Measurements from ENCODE around the gene ARHGAP24.

Gene ARHGAP24

DNA sequence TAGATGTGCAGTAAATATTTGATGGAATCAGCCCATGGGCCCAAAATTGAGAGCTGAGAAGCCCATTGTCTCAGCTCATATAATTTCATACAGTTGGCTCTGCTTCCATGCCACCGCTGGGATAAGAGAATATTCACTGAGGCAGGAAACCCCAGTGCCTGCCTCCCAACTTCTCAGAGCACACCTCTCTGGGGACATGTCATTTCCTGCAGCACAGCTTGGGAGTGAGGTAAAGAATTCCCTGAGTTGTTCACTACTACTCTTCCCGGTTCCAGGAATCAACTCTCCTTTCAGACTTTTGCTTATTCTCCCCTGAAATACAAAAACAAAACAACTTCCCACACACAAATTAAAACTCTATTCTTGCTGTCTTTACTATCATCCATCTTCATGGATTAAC, 495.6 kb downstream of the ARHGAP24 start:
- H3K23ac ChIP-seq (ENCODE audit: low read length): no peak overlapping the region
- no peak overlapping the region for H4K8ac ChIP-seq (ENCODE audit: low read depth, low read length)
- no peak overlapping the region for H3K14ac ChIP-seq (ENCODE audit: low read length)
- H3K79me2 ChIP-seq (ENCODE audit: control insufficient read depth, insufficient read depth, low read length, poor library complexity): no peaks in the 10 kb centered on the region
- no CpG with 5 or more reads among the region's 2 CpGs for WGBS (ENCODE audit: extremely low coverage, insufficient coverage, insufficient read length)
- no peak overlapping the region for H4K91ac ChIP-seq (ENCODE audit: low read depth, low read length)
- no peak overlapping the region for H2BK12ac ChIP-seq (ENCODE audit: low read length)
- peaks cover 0 to 3% of the 10 kb centered on the region in 2 experiments for H3K4me1 ChIP-seq (ENCODE audit: control insufficient read depth in 1 of 2, insufficient read depth in 2 of 2, low read length in 2 of 2)
- no peaks in the 10 kb centered on the region for H3K27me3 ChIP-seq (ENCODE audit: insufficient read depth, low read length)
- H3K4ac ChIP-seq (ENCODE audit: low read depth, low read length): no peak overlapping the region
- H3K4me2 ChIP-seq (ENCODE audit: low read length): no peak overlapping the region
- no peak overlapping the region for H3K4me3 ChIP-seq (ENCODE audit: low read depth, low read length)
- no peaks in the 10 kb centered on the region for H3K9me3 ChIP-seq (ENCODE audit: insufficient read depth, low read depth, low read length)
- H3K9ac ChIP-seq (ENCODE audit: low read length): no peak overlapping the region
- no peak overlapping the region for H4K12ac ChIP-seq (ENCODE audit: low read depth, low read length)
- H2AK5ac ChIP-seq (ENCODE audit: low read length): no peak overlapping the region
- no peak for DNase-seq
- H2AFZ ChIP-seq (ENCODE audit: insufficient read depth, low read length, poor library complexity): no peak overlapping the region
- H2BK120ac ChIP-seq (ENCODE audit: insufficient read depth, low read length, poor library complexity): no peak overlapping the region
- no peak overlapping the region for H3K18ac ChIP-seq (ENCODE audit: low read length)
- no peaks in the 10 kb centered on the region for H3K36me3 ChIP-seq (ENCODE audit: control insufficient read depth in 1 of 2, insufficient read depth in 2 of 2, low read length in 2 of 2)
- no peak overlapping the region for H3K27ac ChIP-seq (ENCODE audit: low read depth, low read length)
- H3K79me1 ChIP-seq (ENCODE audit: low read length): no peaks in the 10 kb centered on the region
- no peak overlapping the region for H2BK5ac ChIP-seq (ENCODE audit: low read depth, low read length, poor library complexity)

- H3K9me3 ChIP-seq (ENCODE audit: insufficient read depth, low read depth, low read length): no peaks in the 10 kb centered on the region
- no peak overlapping the region for H3K9ac ChIP-seq (ENCODE audit: low read length)
- H2BK120ac ChIP-seq (ENCODE audit: insufficient read depth, low read length, poor library complexity): no peak overlapping the region
- H2AK5ac ChIP-seq (ENCODE audit: low read length): no peak overlapping the region
- H2BK12ac ChIP-seq (ENCODE audit: low read length): no peak overlapping the region
- H3K4me3 ChIP-seq (ENCODE audit: low read depth, low read length): no peak overlapping the region
- no peak overlapping the region for H3K18ac ChIP-seq (ENCODE audit: low read length)
- no peak overlapping the region for H3K27ac ChIP-seq (ENCODE audit: low read depth, low read length)
- WGBS (ENCODE audit: extremely low coverage, insufficient coverage, insufficient read length): no CpG with 5 or more reads among the region's 3 CpGs
- no peaks in the 10 kb centered on the region for H3K36me3 ChIP-seq (ENCODE audit: control insufficient read depth in 1 of 2, insufficient read depth in 2 of 2, low read length in 2 of 2)
- no peaks in the 10 kb centered on the region for H3K79me2 ChIP-seq (ENCODE audit: control insufficient read depth, insufficient read depth, low read length, poor library complexity)
- H3K4ac ChIP-seq (ENCODE audit: low read depth, low read length): no peak overlapping the region
- H3K23ac ChIP-seq (ENCODE audit: low read length): no peak overlapping the region
- H3K79me1 ChIP-seq (ENCODE audit: low read length): no peaks in the 10 kb centered on the region
- H4K12ac ChIP-seq (ENCODE audit: low read depth, low read length): no peak overlapping the region
- H3K4me2 ChIP-seq (ENCODE audit: low read length): no peak overlapping the region
- H3K4me1 ChIP-seq (ENCODE audit: control insufficient read depth in 1 of 2, insufficient read depth in 2 of 2, low read length in 2 of 2): no peaks in the 10 kb centered on the region
- H3K14ac ChIP-seq (ENCODE audit: low read length): no peak overlapping the region
- no peak overlapping the region for H4K8ac ChIP-seq (ENCODE audit: low read depth, low read length)
- no peak overlapping the region for H2BK5ac ChIP-seq (ENCODE audit: low read depth, low read length, poor library complexity)
- no peak for DNase-seq
- no peak overlapping the region for H2AFZ ChIP-seq (ENCODE audit: insufficient read depth, low read length, poor library complexity)
- no peak overlapping the region for H4K91ac ChIP-seq (ENCODE audit: low read depth, low read length)
- H3K27me3 ChIP-seq (ENCODE audit: insufficient read depth, low read length): no peaks in the 10 kb centered on the region
Measured at GRCh38 chr4:85979276-85979675, 504.3 kb downstream of the ARHGAP24 start.

DNA sequence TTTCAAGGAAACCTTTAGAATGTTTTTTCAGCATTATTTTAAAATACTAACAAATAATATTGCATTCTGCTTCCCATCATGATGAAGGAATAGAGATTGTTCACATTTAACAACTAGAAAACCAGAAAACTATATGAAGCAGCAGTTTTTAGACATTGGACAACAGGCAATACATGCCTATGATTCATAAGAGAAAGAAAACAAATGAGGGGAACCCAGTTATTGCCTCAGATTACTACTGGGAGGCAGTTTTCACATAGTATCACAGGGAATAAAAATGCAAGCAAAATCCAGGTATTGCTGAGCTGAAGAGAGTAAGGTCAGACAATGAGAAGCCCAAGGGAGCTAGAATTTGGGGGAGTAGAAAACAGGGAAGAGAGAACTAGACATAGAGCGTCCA, 511.3 kb downstream of the ARHGAP24 start:
- Histone ChIP-seq H3K4ac (ENCODE audit: low read depth, low read length) (no peak overlapping the region), H3K79me2 (ENCODE audit: control insufficient read depth, insufficient read depth, low read length, poor library complexity) (no peaks in the 10 kb centered on the region), H2BK120ac (ENCODE audit: insufficient read depth, low read length, poor library complexity) (no peak overlapping the region), H4K91ac (ENCODE audit: low read depth, low read length) (no peak overlapping the region), H3K9ac (ENCODE audit: low read length) (no peak overlapping the region), H2AK5ac (ENCODE audit: low read length) (no peak overlapping the region), H4K8ac (ENCODE audit: low read depth, low read length) (no peak overlapping the region), H3K4me2 (ENCODE audit: low read length) (no peak overlapping the region), H3K4me1 (ENCODE audit: control insufficient read depth in 1 of 2, insufficient read depth in 2 of 2, low read length in 2 of 2) (no peaks in the 10 kb centered on the region), H3K18ac (ENCODE audit: low read length) (no peak overlapping the region), H3K79me1 (ENCODE audit: low read length) (no peaks in the 10 kb centered on the region), H4K12ac (ENCODE audit: low read depth, low read length) (no peak overlapping the region), H3K36me3 (ENCODE audit: control insufficient read depth in 1 of 2, insufficient read depth in 2 of 2, low read length in 2 of 2) (no peaks in the 10 kb centered on the region), H3K27ac (ENCODE audit: low read depth, low read length) (no peak overlapping the region), H3K14ac (ENCODE audit: low read length) (no peak overlapping the region), H2BK5ac (ENCODE audit: low read depth, low read length, poor library complexity) (no peak overlapping the region), H3K4me3 (ENCODE audit: low read depth, low read length) (no peak overlapping the region), H2AFZ (ENCODE audit: insufficient read depth, low read length, poor library complexity) (no peak overlapping the region), H2BK12ac (ENCODE audit: low read length) (no peak overlapping the region), H3K9me3 (ENCODE audit: insufficient read depth, low read depth, low read length) (no peaks in the 10 kb centered on the region), H3K27me3 (ENCODE audit: insufficient read depth, low read length) (no peaks in the 10 kb centered on the region), H3K23ac (ENCODE audit: low read length) (no peak overlapping the region)
- no peak for DNase-seq
- WGBS (ENCODE audit: extremely low coverage, insufficient coverage, insufficient read length): no CpG with 5 or more reads among the region's 1 CpG

GRCh38 chr4:85993641-85994040, 518.7 kb downstream of the ARHGAP24 start:
- Histone ChIP-seq H4K91ac (ENCODE audit: low read depth, low read length) (no peak overlapping the region), H2BK120ac (ENCODE audit: insufficient read depth, low read length, poor library complexity) (no peak overlapping the region), H3K79me1 (ENCODE audit: low read length) (no peaks in the 10 kb centered on the region), H2AFZ (ENCODE audit: insufficient read depth, low read length, poor library complexity) (no peak overlapping the region), H4K8ac (ENCODE audit: low read depth, low read length) (no peak overlapping the region), H2BK12ac (ENCODE audit: low read length) (no peak overlapping the region), H2AK5ac (ENCODE audit: low read length) (no peak overlapping the region), H3K9ac (ENCODE audit: low read length) (no peak overlapping the region), H3K18ac (ENCODE audit: low read length) (no peak overlapping the region), H4K12ac (ENCODE audit: low read depth, low read length) (no peak overlapping the region), H3K14ac (ENCODE audit: low read length) (no peak overlapping the region), H3K4me3 (ENCODE audit: low read depth, low read length) (no peak overlapping the region), H3K27ac (ENCODE audit: low read depth, low read length) (no peak overlapping the region), H3K9me3 (ENCODE audit: insufficient read depth, low read depth, low read length) (no peaks in the 10 kb centered on the region), H3K27me3 (ENCODE audit: insufficient read depth, low read length) (no peaks in the 10 kb centered on the region), H3K79me2 (ENCODE audit: control insufficient read depth, insufficient read depth, low read length, poor library complexity) (no peaks in the 10 kb centered on the region), H3K36me3 (ENCODE audit: control insufficient read depth in 1 of 2, insufficient read depth in 2 of 2, low read length in 2 of 2) (peaks cover 0 to 7% of the 10 kb centered on the region in 2 experiments), H2BK5ac (ENCODE audit: low read depth, low read length, poor library complexity) (no peak overlapping the region), H3K4ac (ENCODE audit: low read depth, low read length) (no peak overlapping the region), H3K4me2 (ENCODE audit: low read length) (no peak overlapping the region), H3K4me1 (ENCODE audit: control insufficient read depth in 1 of 2, insufficient read depth in 2 of 2, low read length in 2 of 2) (no peaks in the 10 kb centered on the region), H3K23ac (ENCODE audit: low read length) (no peak overlapping the region)
- no peak for DNase-seq
- no CpG with 5 or more reads among the region's 2 CpGs for WGBS (ENCODE audit: extremely low coverage, insufficient coverage, insufficient read length)
